Neural progenitor cell (in vitro differentiated cells): ENCODE data around the gene SNX11. TPM values are rescaled to one million over a fixed set of nuclear protein-coding genes. Genes with fewer than 3 reads are reported as not detected.
A peak's percentile ranks its signal among the peaks of the same experiment; 100 is the strongest.

Experiments
- DNase-seq: peaks from one replicate; pipeline ENCODE4 v3.0.0-alpha.2; 2016; ENCODE audit warnings: low spot score
- H2AFZ ChIP-seq: fragments of 200-600 bp; sonication (generic); replicated peaks from 2 replicates; pipeline ENCODE4 v1.6.1; 2016; ENCODE audit warnings: antibody characterized with exemption
- H3F3A ChIP-seq: fragments of 200-600 bp; sonication (generic); 2 replicates; pipeline ENCODE4 v1.6.1; 2016; ENCODE audit warnings: antibody characterized with exemption, low read depth
- H3K27ac ChIP-seq: fragments of 200-600 bp; sonication (generic); 2 replicates; pipeline ENCODE4 v1.5.1; 2016; ENCODE audit warnings: mild to moderate bottlenecking
- H3K27me3 ChIP-seq: fragments of 200-600 bp; sonication (generic); 2 replicates; pipeline ENCODE4 v1.6.1; 2016; ENCODE audit warnings: mild to moderate bottlenecking, moderate library complexity
- H3K36me3 ChIP-seq: fragments of 200-600 bp; sonication (generic); 2 replicates; pipeline ENCODE4 v1.5.1; 2016
- H3K4me1 ChIP-seq: fragments of 200-600 bp; sonication (generic); 2 replicates; pipeline ENCODE4 v1.6.1; 2016; ENCODE audit warnings: mixed run types
- H3K4me2 ChIP-seq: fragments of 200-600 bp; sonication (generic); 2 replicates; pipeline ENCODE4 v1.6.1; 2016
- H3K4me3 ChIP-seq: fragments of 200-600 bp; sonication (generic); 2 replicates; pipeline ENCODE4 v1.5.1; 2016
- H3K79me2 ChIP-seq: fragments of 200-600 bp; sonication (generic); 2 replicates; pipeline ENCODE4 v1.6.1; 2016; ENCODE audit warnings: low read depth
- H3K9ac ChIP-seq: fragments of 200-600 bp; sonication (generic); 2 replicates; pipeline ENCODE4 v1.6.1; 2016
- H3K9me3 ChIP-seq: fragments of 200-600 bp; sonication (generic); 2 replicates; pipeline ENCODE4 v1.5.1; 2016; ENCODE audit warnings: low read depth
- H4K20me1 ChIP-seq: fragments of 200-600 bp; sonication (generic); 2 replicates; pipeline ENCODE4 v1.6.1; 2016; ENCODE audit warnings: low read depth
- H3K27ac Mint-ChIP-seq: 3 replicates; pipeline ENCODE4 v1.8.0; 2021; ENCODE audit warnings: mixed read lengths
- H3K27me3 Mint-ChIP-seq: 2 replicates; pipeline ENCODE4 v1.8.0; 2022; ENCODE audit warnings: low read depth, mild to moderate bottlenecking, inconsistent platforms, moderate library complexity, mixed read lengths; ENCODE audit not compliant: insufficient read depth
- H3K36me3 Mint-ChIP-seq: 3 replicates; pipeline ENCODE4 v1.8.0; 2021; ENCODE audit warnings: mixed read lengths
- H3K4me1 Mint-ChIP-seq: 3 replicates; pipeline ENCODE4 v1.8.0; 2021; ENCODE audit warnings: mixed read lengths
- H3K4me3 Mint-ChIP-seq: 3 replicates; pipeline ENCODE4 v1.8.0; 2021; ENCODE audit warnings: mild to moderate bottlenecking, moderate library complexity, mixed read lengths
- H3K9me3 Mint-ChIP-seq: 3 replicates; pipeline ENCODE4 v1.8.0; 2020; ENCODE audit warnings: mixed read lengths
- EZH2 ChIP-seq: fragments of 200-600 bp; sonication (generic); IDR thresholded peaks from 2 replicates; pipeline ENCODE4 v1.6.1; 2017; ENCODE audit warnings: antibody characterized with exemption, mild to moderate bottlenecking, moderate library complexity
- EZH2phosphoT487 ChIP-seq: fragments of 200-600 bp; sonication (generic); IDR thresholded peaks from 2 replicates; pipeline ENCODE4 v1.6.1; 2017; ENCODE audit warnings: antibody characterized with exemption
- total RNA-seq: library from RNA; depleted of rRNA; stranded (reverse); fragments of >200 nt; gene quantifications from 2 replicates; pipeline ENCODE4 v1.2.3, GENCODE V29; 2015; ENCODE audit warnings: low replicate concordance
- TF ChIP-seq, protein P1 (sequence below): fragments of 200-600 bp; sonication (generic); IDR thresholded peaks from 2 replicates; pipeline ENCODE4 v1.5.1; 2017; ENCODE audit warnings: antibody characterized with exemption, mild to moderate bottlenecking

SNX11 gene
- total RNA-seq, 1 donor from 2014 or later: 23.4 TPM

DNA sequence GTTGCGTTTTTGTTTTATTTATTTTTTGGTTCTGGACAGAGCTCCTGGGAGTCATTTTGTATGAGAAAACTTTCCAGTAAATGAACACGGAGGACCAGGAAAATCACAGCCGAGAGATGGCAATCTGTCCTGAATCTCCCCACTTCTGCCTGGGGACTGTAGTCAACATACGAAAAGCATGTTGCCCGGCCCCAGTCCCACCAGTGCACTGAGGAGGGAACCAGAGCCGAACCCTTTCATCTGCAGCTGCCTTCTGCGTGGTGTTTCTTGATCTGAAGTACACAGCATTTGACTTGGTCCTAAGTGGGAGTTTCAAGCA lies 18.9 kb downstream of the SNX11 start:
- no peaks in the 10 kb centered on the region for H3K27me3 ChIP-seq
- no peaks in the 10 kb centered on the region for H3K79me2 ChIP-seq
- Mint-ChIP-seq H3K27me3 (peaks cover 7% of the 10 kb centered on the region), H3K9me3 (no peaks in the 10 kb centered on the region), H3K4me1 (peaks cover 58% of the 10 kb centered on the region), H3K36me3 (peaks cover 10% of the 10 kb centered on the region), H3K27ac (no peak overlapping the region), H3K4me3 (no peak overlapping the region)
- no peaks in the 10 kb centered on the region for H3K36me3 ChIP-seq
- no peak for DNase-seq
- no peak overlapping the region for H3K4me3 ChIP-seq
- TF ChIP-seq, protein P1, sequence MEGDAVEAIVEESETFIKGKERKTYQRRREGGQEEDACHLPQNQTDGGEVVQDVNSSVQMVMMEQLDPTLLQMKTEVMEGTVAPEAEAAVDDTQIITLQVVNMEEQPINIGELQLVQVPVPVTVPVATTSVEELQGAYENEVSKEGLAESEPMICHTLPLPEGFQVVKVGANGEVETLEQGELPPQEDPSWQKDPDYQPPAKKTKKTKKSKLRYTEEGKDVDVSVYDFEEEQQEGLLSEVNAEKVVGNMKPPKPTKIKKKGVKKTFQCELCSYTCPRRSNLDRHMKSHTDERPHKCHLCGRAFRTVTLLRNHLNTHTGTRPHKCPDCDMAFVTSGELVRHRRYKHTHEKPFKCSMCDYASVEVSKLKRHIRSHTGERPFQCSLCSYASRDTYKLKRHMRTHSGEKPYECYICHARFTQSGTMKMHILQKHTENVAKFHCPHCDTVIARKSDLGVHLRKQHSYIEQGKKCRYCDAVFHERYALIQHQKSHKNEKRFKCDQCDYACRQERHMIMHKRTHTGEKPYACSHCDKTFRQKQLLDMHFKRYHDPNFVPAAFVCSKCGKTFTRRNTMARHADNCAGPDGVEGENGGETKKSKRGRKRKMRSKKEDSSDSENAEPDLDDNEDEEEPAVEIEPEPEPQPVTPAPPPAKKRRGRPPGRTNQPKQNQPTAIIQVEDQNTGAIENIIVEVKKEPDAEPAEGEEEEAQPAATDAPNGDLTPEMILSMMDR: no peak
- no peak for TF ChIP-seq EZH2
- no peak for TF ChIP-seq EZH2phosphoT487
- H3K9ac ChIP-seq: no peak overlapping the region
- no peak overlapping the region for H3K4me2 ChIP-seq
- no peaks in the 10 kb centered on the region for H3K9me3 ChIP-seq
- peaks cover 61% of the 10 kb centered on the region for H3F3A ChIP-seq
- peaks cover 15% of the 10 kb centered on the region for H4K20me1 ChIP-seq
- H3K4me1 ChIP-seq: peaks cover 54% of the 10 kb centered on the region
- H3K27ac ChIP-seq: peak overlapping the region; percentile 37
- H2AFZ ChIP-seq: no peak overlapping the region

DNA sequence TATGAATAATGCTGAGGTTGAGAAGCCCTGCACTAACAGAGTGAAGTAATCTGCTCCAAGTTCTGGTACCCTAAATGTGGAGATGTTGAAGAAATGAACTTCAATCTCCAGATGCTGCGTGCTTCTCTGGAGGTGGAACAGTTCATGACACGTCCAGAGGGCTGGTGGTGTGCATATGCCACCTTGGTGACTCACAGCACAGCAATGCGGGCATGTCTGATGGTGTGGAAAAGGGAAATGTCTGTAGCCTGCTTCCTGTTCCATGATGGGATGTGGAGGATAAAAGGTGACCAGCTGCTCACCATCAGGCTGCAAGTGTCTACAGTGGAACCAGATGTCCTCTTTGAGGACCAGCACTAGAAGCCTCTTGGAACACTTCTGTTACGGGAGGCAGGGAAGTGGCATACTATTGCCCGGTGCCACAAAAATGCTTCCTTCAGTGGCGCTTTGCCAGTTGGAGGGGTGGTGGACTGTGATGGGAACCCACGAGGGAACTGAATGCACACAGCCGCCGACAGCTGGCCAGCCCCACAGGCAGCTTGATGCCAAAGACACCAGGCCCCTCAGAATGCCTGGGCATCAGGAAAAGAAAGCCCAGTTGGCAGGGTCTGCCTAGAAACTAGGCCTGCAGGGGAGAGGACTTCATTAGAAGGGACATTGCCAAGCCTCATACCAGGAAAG lies 19.9 kb downstream of the SNX11 start:
- Histone ChIP-seq H3K4me2 (no peak overlapping the region), H3F3A (peaks cover 50% of the 10 kb centered on the region), H3K27me3 (no peaks in the 10 kb centered on the region), H4K20me1 (peaks cover 11% of the 10 kb centered on the region), H3K4me1 (peaks cover 44% of the 10 kb centered on the region), H3K79me2 (no peaks in the 10 kb centered on the region), H2AFZ (no peak overlapping the region), H3K36me3 (no peaks in the 10 kb centered on the region), H3K9ac (no peak overlapping the region), H3K27ac (no peak overlapping the region), H3K9me3 (no peaks in the 10 kb centered on the region), H3K4me3 (no peak overlapping the region)
- Mint-ChIP-seq H3K4me1 (peaks cover 47% of the 10 kb centered on the region), H3K4me3 (no peak overlapping the region), H3K27me3 (peaks cover 7% of the 10 kb centered on the region), H3K27ac (no peak overlapping the region), H3K9me3 (no peaks in the 10 kb centered on the region), H3K36me3 (peaks cover 6% of the 10 kb centered on the region)
- TF ChIP-seq, protein P1: no peak
- TF ChIP-seq EZH2phosphoT487: no peak
- no peak for TF ChIP-seq EZH2
- DNase-seq: no peak

DNA sequence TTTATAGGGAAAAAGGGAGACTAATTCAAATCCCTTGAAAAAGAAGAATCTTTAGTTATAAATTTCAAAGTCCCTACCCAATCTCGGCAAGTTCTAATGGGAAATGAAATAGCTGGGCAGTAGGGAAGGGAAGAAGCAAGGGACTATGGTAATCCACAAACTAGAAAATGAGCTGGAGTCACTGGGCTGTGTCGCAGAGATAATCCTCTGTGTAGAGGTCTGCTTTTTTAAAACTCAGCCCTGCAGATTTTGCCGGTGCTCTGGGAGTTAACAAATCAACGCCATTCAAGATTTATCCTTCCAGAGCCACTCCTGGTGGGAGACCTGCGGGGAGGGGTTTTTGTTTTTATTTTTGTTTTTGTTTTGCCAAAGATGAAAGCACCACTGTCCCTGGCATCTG lies 20.8 kb downstream of the SNX11 start:
- peaks cover 6% of the 10 kb centered on the region for H3K36me3 Mint-ChIP-seq
- Histone ChIP-seq H3K4me2 (peak overlapping the region; percentile 62), H3K27me3 (no peaks in the 10 kb centered on the region), H3K4me3 (no peak overlapping the region), H3K27ac (peak overlapping the region; percentile 65), H3K36me3 (no peaks in the 10 kb centered on the region), H3K9ac (no peak overlapping the region), H3K4me1 (peaks cover 35% of the 10 kb centered on the region), H3F3A (peaks cover 41% of the 10 kb centered on the region), H3K79me2 (no peaks in the 10 kb centered on the region), H3K9me3 (no peaks in the 10 kb centered on the region), H4K20me1 (peaks cover 2% of the 10 kb centered on the region), H2AFZ (no peak overlapping the region)
- H3K27me3 Mint-ChIP-seq: peaks cover 7% of the 10 kb centered on the region
- H3K27ac Mint-ChIP-seq: no peak overlapping the region
- TF ChIP-seq EZH2: no peak
- TF ChIP-seq, protein P1: no peak
- H3K4me3 Mint-ChIP-seq: no peak overlapping the region
- no peaks in the 10 kb centered on the region for H3K9me3 Mint-ChIP-seq
- peaks cover 39% of the 10 kb centered on the region for H3K4me1 Mint-ChIP-seq
- DNase-seq: peak; percentile 52
